CD4-positive, alpha-beta T cell treated with Interleukin-17A for 1 hour (primary cell): ENCODE data around the gene PNLIPRP2.

Experiments
- DNase-seq: peaks from one replicate; pipeline ENCODE4 v3.0.0-alpha.2; 2020

Gene PNLIPRP2

GRCh38 chr10:116686632-116687031, 65.9 kb downstream of the PNLIPRP2 start:
- DNase-seq = no peak

DNA sequence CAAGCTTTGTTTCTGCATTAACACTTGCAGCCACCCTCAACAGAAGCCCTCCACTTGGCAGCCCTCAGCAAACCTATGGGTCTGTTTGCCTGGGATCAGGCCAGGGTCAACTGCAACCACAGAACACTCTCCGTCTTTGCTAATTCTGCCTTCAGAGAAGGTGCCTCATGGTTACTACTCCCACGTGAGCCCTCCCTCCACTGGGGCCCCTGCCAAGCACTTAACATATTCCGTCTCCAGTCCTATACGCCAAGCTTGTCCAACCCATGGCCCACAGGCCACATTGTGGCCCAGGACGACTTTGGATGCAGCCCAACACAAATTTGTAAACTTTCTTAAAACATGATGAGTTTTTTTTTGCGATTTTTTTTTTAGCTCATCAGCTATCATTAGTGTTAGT, 66.9 kb downstream of the PNLIPRP2 start:
- no peak for DNase-seq

- DNase-seq = no peak
These were observed 67.5 kb downstream of the PNLIPRP2 start for GRCh38 chr10:116688241-116688711.

- DNase-seq = no peak
These were observed 68.2 kb downstream of the PNLIPRP2 start for GRCh38 chr10:116688741-116689495.

- DNase-seq = no peak
These were observed 69.0 kb downstream of the PNLIPRP2 start for GRCh38 chr10:116689744-116690143.

DNA sequence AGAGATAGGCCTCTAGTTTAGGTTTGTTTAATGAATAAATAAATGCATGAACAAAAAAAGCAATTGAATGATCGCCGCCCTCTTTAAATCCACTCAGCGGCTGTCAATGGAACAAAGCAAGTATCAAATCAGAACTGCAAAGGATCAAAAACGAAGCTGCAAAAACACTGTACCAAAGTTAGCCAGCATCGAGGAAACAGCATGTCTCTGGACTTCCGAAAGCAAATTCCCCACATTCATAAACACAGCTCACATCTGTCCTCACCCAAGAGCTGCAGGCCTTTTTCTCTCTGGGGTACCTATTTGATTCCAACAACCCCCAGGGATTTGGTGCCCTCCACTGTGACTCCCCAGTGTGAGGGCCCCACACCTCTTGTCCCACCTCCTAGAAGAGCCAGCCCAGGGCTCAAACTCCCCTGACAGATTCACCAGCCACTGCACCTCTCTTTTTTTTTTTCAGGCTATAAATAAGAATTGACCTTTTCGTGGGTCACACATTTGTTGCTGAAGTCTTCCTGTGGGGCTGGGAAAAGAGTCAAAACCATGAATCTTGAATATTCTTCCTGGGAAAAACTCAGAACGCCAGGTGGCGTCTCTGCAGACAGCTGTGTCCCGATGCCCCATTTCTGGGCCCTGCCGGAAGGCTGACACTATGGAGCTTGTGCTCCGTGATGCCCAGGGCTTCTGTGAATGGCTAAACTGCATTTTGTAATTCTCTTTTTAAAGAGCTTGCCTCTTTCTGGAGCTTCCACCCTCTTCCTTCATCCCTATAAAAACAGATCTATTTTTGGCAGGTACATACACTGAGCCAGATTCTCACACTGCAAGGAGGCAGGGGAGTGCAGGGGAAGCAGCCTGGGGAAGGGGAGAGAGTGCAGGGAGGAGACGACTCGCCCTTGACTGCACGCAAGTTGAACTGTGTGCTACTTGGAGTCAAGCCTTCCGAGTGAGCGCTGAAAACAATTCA, 69.9 kb downstream of the PNLIPRP2 start:
- no peak for DNase-seq

DNA sequence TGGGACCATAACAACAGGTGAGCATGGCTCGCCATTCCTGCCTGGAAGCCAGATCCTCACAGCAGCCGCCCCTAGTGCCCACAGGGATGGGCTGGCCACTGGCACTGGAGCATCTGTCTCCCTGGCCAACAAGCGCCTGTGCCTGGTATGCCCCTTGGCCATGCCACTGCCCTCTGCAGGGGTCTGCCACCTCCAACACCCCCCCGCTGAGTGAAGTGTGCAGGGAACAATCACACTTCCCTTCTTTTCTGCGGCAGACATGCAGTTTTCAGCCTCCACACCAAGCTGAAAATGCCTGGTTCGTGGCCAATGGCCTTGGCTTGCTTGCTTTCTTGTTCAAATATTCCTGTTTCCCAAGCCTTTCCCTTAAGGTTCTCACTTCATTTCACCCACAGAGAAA, 70.9 kb downstream of the PNLIPRP2 start:
- DNase-seq = no peak

GRCh38 chr10:116692225-116692624, 71.5 kb downstream of the PNLIPRP2 start:
- no peak for DNase-seq

- DNase-seq = no peak
These were observed 73.6 kb downstream of the PNLIPRP2 start for GRCh38 chr10:116694243-116694926.
